Trophoblast cell (in vitro differentiated cells and primary cell): ENCODE measurements around the gene MFSD2A.
"Not testable (repeated sequence)": the region's sequence is repeated elsewhere in the genome, so short reads cannot be mapped to it uniquely, and the experiment has no call there.

ENCODE experiments used
- DNase-seq, 2 donors: peaks; one replicate each; pipeline ENCODE4 v3.0.0-alpha.2; 2016
- H2AFZ ChIP-seq: 2 replicates; pipeline ENCODE4 v1.6.1; 2013; ENCODE audit warnings: low read length, moderate library complexity, mild to moderate bottlenecking; ENCODE audit not compliant: insufficient read depth, poor library complexity
- H2AK5ac ChIP-seq: 2 replicates; pipeline ENCODE4 v1.6.1; 2013; ENCODE audit warnings: mild to moderate bottlenecking, low read length
- H2BK120ac ChIP-seq: 2 replicates; pipeline ENCODE4 v1.6.1; 2013; ENCODE audit warnings: low read length, mild to moderate bottlenecking, moderate library complexity; ENCODE audit not compliant: insufficient read depth, poor library complexity
- H2BK12ac ChIP-seq: 2 replicates; pipeline ENCODE4 v1.6.1; 2013; ENCODE audit warnings: mild to moderate bottlenecking, low read length, moderate library complexity
- H2BK5ac ChIP-seq: 2 replicates; pipeline ENCODE4 v1.6.1; 2013; ENCODE audit warnings: low read length, low read depth, moderate library complexity, mild to moderate bottlenecking; ENCODE audit not compliant: poor library complexity
- H3K14ac ChIP-seq: 2 replicates; pipeline ENCODE4 v1.6.1; 2013; ENCODE audit warnings: mild to moderate bottlenecking, low read length
- H3K18ac ChIP-seq: 2 replicates; pipeline ENCODE4 v1.6.1; 2013; ENCODE audit warnings: mild to moderate bottlenecking, low read length
- H3K23ac ChIP-seq: 2 replicates; pipeline ENCODE4 v1.6.1; 2013; ENCODE audit warnings: low read length
- H3K27ac ChIP-seq: 2 replicates; pipeline ENCODE4 v1.5.1; 2013; ENCODE audit warnings: low read depth, mild to moderate bottlenecking, inconsistent platforms, low read length, moderate library complexity
- H3K27me3 ChIP-seq: 2 replicates; pipeline ENCODE4 v1.6.1; 2013; ENCODE audit warnings: inconsistent platforms, mild to moderate bottlenecking, low read length, moderate library complexity; ENCODE audit not compliant: insufficient read depth
- H3K36me3 ChIP-seq, 2 experiments: 1 replicate in 1 of 2; 2 replicates in 1 of 2; pipeline ENCODE4 v1.6.1; 2013; ENCODE audit warnings: low read length in 2 of 2, mild to moderate bottlenecking in 2 of 2, moderate library complexity in 1 of 2; ENCODE audit not compliant: insufficient read depth in 2 of 2, control insufficient read depth in 1 of 2
- H3K4ac ChIP-seq: 2 replicates; pipeline ENCODE4 v1.6.1; 2013; ENCODE audit warnings: low read depth, mild to moderate bottlenecking, low read length, moderate library complexity
- H3K4me1 ChIP-seq, 2 experiments: 1 replicate in 1 of 2; 2 replicates in 1 of 2; pipeline ENCODE4 v1.6.1; 2013; ENCODE audit warnings: low read length in 2 of 2, mild to moderate bottlenecking in 2 of 2, moderate library complexity in 1 of 2; ENCODE audit not compliant: insufficient read depth in 2 of 2, control insufficient read depth in 1 of 2
- H3K4me2 ChIP-seq: 2 replicates; pipeline ENCODE4 v1.6.1; 2013; ENCODE audit warnings: inconsistent platforms, mild to moderate bottlenecking, low read length, moderate library complexity
- H3K4me3 ChIP-seq: 2 replicates; pipeline ENCODE4 v1.5.1; 2013; ENCODE audit warnings: mild to moderate bottlenecking, low read depth, low read length, inconsistent platforms
- H3K79me1 ChIP-seq: one replicate; pipeline ENCODE4 v1.6.1; 2013; ENCODE audit warnings: low read length
- H3K79me2 ChIP-seq: 2 replicates; pipeline ENCODE4 v1.6.1; 2013; ENCODE audit warnings: low read length, mild to moderate bottlenecking; ENCODE audit not compliant: control insufficient read depth, insufficient read depth, poor library complexity
- H3K9ac ChIP-seq: 2 replicates; pipeline ENCODE4 v1.6.1; 2013; ENCODE audit warnings: mild to moderate bottlenecking, low read length
- H3K9me3 ChIP-seq: 2 replicates; pipeline ENCODE4 v1.6.1; 2013; ENCODE audit warnings: low read depth, mild to moderate bottlenecking, control low read depth, inconsistent platforms, low read length; ENCODE audit not compliant: insufficient read depth
- H4K12ac ChIP-seq: 2 replicates; pipeline ENCODE4 v1.6.1; 2013; ENCODE audit warnings: low read depth, mild to moderate bottlenecking, low read length, moderate library complexity
- H4K8ac ChIP-seq: 2 replicates; pipeline ENCODE4 v1.6.1; 2013; ENCODE audit warnings: low read depth, mild to moderate bottlenecking, low read length, moderate library complexity
- H4K91ac ChIP-seq: one replicate; pipeline ENCODE4 v1.6.1; 2013; ENCODE audit warnings: low read depth, mild to moderate bottlenecking, low read length, moderate library complexity
- WGBS: extraction: QIAGEN DNeasy Blood & Tissue Kit; methylation state at CpG from one replicate; pipeline ENCODE4 v1.1.7; 2013; ENCODE audit warnings: missing lambda C conversion rate; ENCODE audit not compliant: insufficient read length, insufficient coverage; ENCODE audit errors: extremely low coverage; 5-methylcytosine and 5-hydroxymethylcytosine counted together

MFSD2A gene

DNA sequence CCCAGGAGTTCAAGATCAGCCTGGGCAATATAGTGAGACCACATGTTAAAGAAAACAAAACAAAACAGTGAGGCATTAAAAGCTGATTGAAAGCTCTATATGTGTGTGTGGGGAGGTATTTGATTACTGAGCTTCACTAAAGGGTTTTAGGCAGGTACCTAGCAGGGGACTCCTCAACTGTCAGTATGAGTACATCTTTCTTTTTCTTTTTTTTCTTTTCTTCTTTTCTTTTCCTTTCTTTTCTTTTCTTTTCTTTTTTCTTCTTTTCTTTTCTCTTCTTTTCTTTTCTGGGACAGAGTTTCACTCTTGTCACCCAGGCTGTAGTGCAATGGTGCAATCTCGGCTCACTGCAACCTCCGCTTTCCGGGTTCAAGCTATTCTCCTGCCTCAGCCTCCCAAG, 44.7 kb upstream of the MFSD2A start:
- Histone ChIP-seq H3K14ac (no peak overlapping the region), H3K27ac (no peak overlapping the region)
- WGBS: no CpG with 5 or more reads among the region's 3 CpGs

DNA sequence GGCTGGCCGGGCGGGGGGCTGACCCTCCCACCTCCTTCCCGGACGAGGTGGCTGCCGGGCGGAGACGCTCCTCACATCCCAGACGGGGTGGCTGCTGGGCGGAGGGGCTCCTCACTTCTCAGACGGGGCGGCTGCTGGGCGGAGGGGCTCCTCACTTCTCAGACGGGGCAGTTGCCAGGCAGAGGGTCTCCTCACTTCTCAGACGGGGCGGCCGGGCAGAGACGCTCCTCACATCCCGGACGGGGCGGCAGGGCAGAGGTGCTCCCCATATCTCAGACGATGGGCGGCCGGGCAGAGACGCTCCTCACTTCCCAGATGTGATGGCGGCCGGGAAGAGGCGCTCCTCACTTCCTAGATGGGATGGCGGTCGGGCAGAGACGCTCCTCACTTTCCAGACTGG, 41.8 kb upstream of the MFSD2A start:
- H2BK12ac ChIP-seq, H3K4me3 ChIP-seq, H3K9me3 ChIP-seq, H3K4me1 ChIP-seq, H2BK120ac ChIP-seq, H3K27me3 ChIP-seq, H2AK5ac ChIP-seq, H3K14ac ChIP-seq, H3K27ac ChIP-seq, H3K36me3 ChIP-seq, H3K18ac ChIP-seq, H2AFZ ChIP-seq, H3K4ac ChIP-seq, DNase-seq, H3K23ac ChIP-seq, H4K12ac ChIP-seq, H4K8ac ChIP-seq, H3K79me1 ChIP-seq, H3K79me2 ChIP-seq, H4K91ac ChIP-seq, H2BK5ac ChIP-seq, H3K9ac ChIP-seq, H3K4me2 ChIP-seq: not testable (repeated sequence)
- no CpG with 5 or more reads among the region's 30 CpGs for WGBS

More for the DNA sequence above, 44.7 kb upstream of the MFSD2A start:
- Histone ChIP-seq H2BK120ac (no peak overlapping the region), H3K79me1 (no peaks in the 10 kb centered on the region), H3K9ac (no peak overlapping the region), H3K4me1 (no peaks in the 10 kb centered on the region), H4K91ac (no peak overlapping the region), H3K36me3 (no peaks in the 10 kb centered on the region), H2BK5ac (no peak overlapping the region), H3K18ac (no peak overlapping the region), H2AK5ac (no peak overlapping the region), H3K27me3 (no peaks in the 10 kb centered on the region), H2AFZ (no peak overlapping the region), H3K79me2 (no peaks in the 10 kb centered on the region), H2BK12ac (no peak overlapping the region), H3K4me2 (no peak overlapping the region), H4K12ac (no peak overlapping the region), H3K4me3 (no peak overlapping the region), H4K8ac (no peak overlapping the region), H3K23ac (no peak overlapping the region), H3K9me3 (no peaks in the 10 kb centered on the region), H3K4ac (no peak overlapping the region)
- no peak for DNase-seq

DNA sequence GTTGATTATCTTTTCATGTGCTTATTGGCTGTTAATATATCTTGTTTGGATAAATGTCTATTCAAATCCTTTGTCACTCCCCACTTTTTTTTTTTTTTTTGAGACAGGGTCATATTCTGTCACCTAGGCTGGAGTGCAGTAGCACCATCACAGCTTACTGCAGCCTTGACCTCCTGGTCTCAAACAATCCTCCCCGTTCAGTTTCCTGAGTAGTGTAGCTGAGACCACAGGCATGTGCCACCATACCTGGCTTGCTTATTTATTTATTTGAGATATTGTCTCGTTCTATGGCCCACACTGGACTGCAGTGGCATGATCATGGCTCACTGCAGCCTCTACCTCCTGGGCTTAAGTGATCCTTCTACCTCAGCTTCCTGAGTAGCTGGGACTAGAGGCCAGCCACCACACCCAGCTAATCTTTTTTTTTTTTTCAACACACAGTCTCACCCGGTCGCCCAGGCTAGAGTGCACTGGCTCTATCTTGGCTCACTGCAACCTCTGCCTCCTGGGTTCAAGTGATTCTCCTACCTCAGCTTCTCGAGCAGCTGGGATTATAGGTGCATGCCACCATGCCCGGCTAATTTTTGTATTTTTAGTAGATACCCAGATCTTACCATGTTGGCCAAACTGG, 39.3 kb upstream of the MFSD2A start:
- H3K36me3 ChIP-seq: no peaks in the 10 kb centered on the region
- H3K4me1 ChIP-seq: no peaks in the 10 kb centered on the region
- no peaks in the 10 kb centered on the region for H3K79me1 ChIP-seq
- H2BK120ac ChIP-seq: no peak overlapping the region
- no peak for DNase-seq
- H3K18ac ChIP-seq: no peak overlapping the region
- no peak overlapping the region for H4K8ac ChIP-seq
- no peak overlapping the region for H2AK5ac ChIP-seq
- H3K27ac ChIP-seq: no peak overlapping the region
- no peak overlapping the region for H3K4me3 ChIP-seq
- H3K9ac ChIP-seq: no peak overlapping the region
- H3K23ac ChIP-seq: no peak overlapping the region
- no peak overlapping the region for H2BK5ac ChIP-seq
- no peak overlapping the region for H4K91ac ChIP-seq
- no peak overlapping the region for H3K4me2 ChIP-seq
- H3K79me2 ChIP-seq: no peaks in the 10 kb centered on the region
- H2BK12ac ChIP-seq: no peak overlapping the region
- H4K12ac ChIP-seq: no peak overlapping the region
- H3K27me3 ChIP-seq: no peaks in the 10 kb centered on the region
- H3K4ac ChIP-seq: no peak overlapping the region
- H2AFZ ChIP-seq: peak overlapping the region; percentile 17
- H3K9me3 ChIP-seq: no peaks in the 10 kb centered on the region
- no CpG with 5 or more reads among the region's 6 CpGs for WGBS
- no peak overlapping the region for H3K14ac ChIP-seq

DNA sequence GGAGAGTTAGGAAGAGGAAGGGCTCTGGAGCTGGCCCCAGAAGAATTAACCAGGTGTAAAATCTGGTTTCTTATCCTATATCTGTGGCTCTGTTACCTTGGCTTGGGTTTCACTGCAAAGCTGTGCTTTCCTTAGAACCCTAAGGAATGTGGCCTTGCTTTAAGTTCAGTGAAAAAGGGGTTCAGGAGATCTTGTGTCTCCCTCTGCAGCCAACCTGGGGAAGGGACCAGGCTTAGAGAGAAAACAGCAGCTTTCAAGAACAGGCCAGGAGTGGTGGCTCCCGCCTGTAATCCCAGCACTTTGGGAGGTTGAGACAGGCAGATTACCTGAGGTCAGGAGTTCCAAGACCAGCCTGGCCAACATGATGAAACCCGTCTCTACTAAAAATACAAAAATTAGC, 37.1 kb upstream of the MFSD2A start:
- Histone ChIP-seq H3K14ac (no peak overlapping the region), H3K4me1 (no peaks in the 10 kb centered on the region), H4K8ac (no peak overlapping the region), H4K91ac (no peak overlapping the region), H2AK5ac (no peak overlapping the region), H2AFZ (no peak overlapping the region), H4K12ac (no peak overlapping the region), H3K27ac (no peak overlapping the region), H3K4ac (no peak overlapping the region), H2BK12ac (no peak overlapping the region), H3K9ac (no peak overlapping the region), H3K79me2 (no peaks in the 10 kb centered on the region), H3K23ac (no peak overlapping the region), H2BK120ac (no peak overlapping the region), H3K4me2 (no peak overlapping the region), H3K79me1 (no peaks in the 10 kb centered on the region), H3K9me3 (no peaks in the 10 kb centered on the region), H3K4me3 (no peak overlapping the region), H3K27me3 (peaks cover 14% of the 10 kb centered on the region), H3K18ac (no peak overlapping the region), H2BK5ac (no peak overlapping the region), H3K36me3 (no peaks in the 10 kb centered on the region)
- DNase-seq: no peak
- WGBS: no CpG with 5 or more reads among the region's 2 CpGs
